ENCODE measurements around the gene INPP5J. TPM values are rescaled to one million over a fixed set of nuclear protein-coding genes. Genes with fewer than 3 reads are reported as not detected.

Gene INPP5J
- polyA plus RNA-seq, 1 donor (not counting 4 experiments of a cell fraction or from before 2014, with no cell fraction given): 0.22 TPM

GRCh38 chr22:31148953-31149627 lies 26.3 kb downstream of the INPP5J start:
- TF ChIP-seq CTCF (optimal IDR thresholded peaks at IDR 0.05 in 1 of 3, IDR thresholded peaks at IDR 0.05 in 1 of 3, conservative IDR thresholded peaks at IDR 0.05 in 1 of 3; ENCODE audit: extremely low read depth in 1 of 3, insufficient read depth in 2 of 3, low read length in 3 of 3): peak; percentile 96 to 100 (median 99)
- TF ChIP-seq EZH2 (IDR thresholded peaks at IDR 0.05; ENCODE audit: low read length): no peak
- H2AFZ ChIP-seq (ENCODE audit: control insufficient read depth, low read length): peak overlapping the region; percentile 71
- H3K4me3 ChIP-seq (ENCODE audit: control insufficient read depth in 2 of 3, extremely low read depth in 1 of 3, insufficient read depth in 2 of 3, low read depth in 1 of 3, low read length in 3 of 3): no peak overlapping the region
- no peaks in the 10 kb centered on the region for H3K36me3 ChIP-seq (ENCODE audit: control insufficient read depth in 2 of 2, extremely low read depth in 1 of 2, insufficient read depth in 2 of 2, low read length in 2 of 2)
- DNase-seq (ENCODE audit: low read depth, low spot score) (no peak), FAIRE-seq (peak; percentile 98)
- no peaks in the 10 kb centered on the region for H3K9me3 ChIP-seq (ENCODE audit: control insufficient read depth, low read depth, low read length)
- H3K27me3 ChIP-seq (ENCODE audit: control insufficient read depth, extremely low read depth, insufficient read depth, low read length): no peaks in the 10 kb centered on the region
- H4K20me1 ChIP-seq (ENCODE audit: control insufficient read depth, extremely low read depth, insufficient read depth, low read length): no peaks in the 10 kb centered on the region
- no peaks in the 10 kb centered on the region for H3K9me1 ChIP-seq (ENCODE audit: control insufficient read depth, extremely low read depth, insufficient read depth, low read length)
- H3K27ac ChIP-seq (ENCODE audit: control insufficient read depth, insufficient read depth, low read length): no peak overlapping the region
- no peaks in the 10 kb centered on the region for H3K79me2 ChIP-seq (ENCODE audit: control insufficient read depth, insufficient read depth, low read length)
- H3K4me1 ChIP-seq (ENCODE audit: control insufficient read depth, extremely low read depth, insufficient read depth, low read length): peaks cover 4% of the 10 kb centered on the region
- dilution Hi-C loops (cut with MboI; ENCODE audit: extremely low pct_ligation_motif_present, low sequenced_read_pairs): no loop called here
- no peak overlapping the region for H3K4me2 ChIP-seq (ENCODE audit: control insufficient read depth, extremely low read depth, insufficient read depth, low read depth, low read length)
- no peak overlapping the region for H3K9ac ChIP-seq (ENCODE audit: control insufficient read depth, extremely low read depth, insufficient read depth, low read length)

DNA sequence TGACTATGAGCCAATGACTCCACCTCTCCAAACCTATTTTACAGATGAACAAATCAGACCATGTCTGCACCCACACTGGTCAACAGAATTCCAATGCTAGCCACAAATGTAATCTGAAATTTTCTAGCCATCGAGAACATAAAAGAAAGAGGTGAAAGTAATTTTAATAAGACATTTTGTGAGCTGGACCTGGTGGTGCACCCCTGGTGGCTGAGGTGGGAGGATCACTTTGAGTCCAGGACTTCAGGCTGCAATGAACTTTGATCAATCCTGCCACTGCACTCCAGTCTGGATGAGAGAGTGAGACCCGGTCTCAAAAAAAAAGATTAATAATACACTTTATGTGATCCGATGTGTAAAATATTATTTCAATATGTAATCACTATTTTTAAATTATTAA lies 27.8 kb downstream of the INPP5J start:
- H2AFZ ChIP-seq (ENCODE audit: control insufficient read depth, low read length): no peak overlapping the region

More for the DNA sequence above, 27.8 kb downstream of the INPP5J start:
- Histone ChIP-seq H3K9me1 (ENCODE audit: control insufficient read depth, extremely low read depth, insufficient read depth, low read length) (no peaks in the 10 kb centered on the region), H3K4me3 (ENCODE audit: control insufficient read depth in 2 of 3, extremely low read depth in 1 of 3, insufficient read depth in 2 of 3, low read depth in 1 of 3, low read length in 3 of 3) (no peak overlapping the region), H3K36me3 (ENCODE audit: control insufficient read depth in 2 of 2, extremely low read depth in 1 of 2, insufficient read depth in 2 of 2, low read length in 2 of 2) (no peaks in the 10 kb centered on the region), H3K4me1 (ENCODE audit: control insufficient read depth, extremely low read depth, insufficient read depth, low read length) (peaks cover 7% of the 10 kb centered on the region), H3K27ac (ENCODE audit: control insufficient read depth, insufficient read depth, low read length) (no peak overlapping the region), H3K9ac (ENCODE audit: control insufficient read depth, extremely low read depth, insufficient read depth, low read length) (no peak overlapping the region), H4K20me1 (ENCODE audit: control insufficient read depth, extremely low read depth, insufficient read depth, low read length) (no peaks in the 10 kb centered on the region), H3K9me3 (ENCODE audit: control insufficient read depth, low read depth, low read length) (no peaks in the 10 kb centered on the region), H3K4me2 (ENCODE audit: control insufficient read depth, extremely low read depth, insufficient read depth, low read depth, low read length) (no peak overlapping the region), H3K79me2 (ENCODE audit: control insufficient read depth, insufficient read depth, low read length) (no peaks in the 10 kb centered on the region), H3K27me3 (ENCODE audit: control insufficient read depth, extremely low read depth, insufficient read depth, low read length) (no peaks in the 10 kb centered on the region)
- dilution Hi-C loops (cut with MboI; ENCODE audit: extremely low pct_ligation_motif_present, low sequenced_read_pairs): no loop called here
- FAIRE-seq: no peak
- DNase-seq (ENCODE audit: low read depth, low spot score): no peak
- TF ChIP-seq CTCF (optimal IDR thresholded peaks at IDR 0.05 in 1 of 3, IDR thresholded peaks at IDR 0.05 in 1 of 3, conservative IDR thresholded peaks at IDR 0.05 in 1 of 3; ENCODE audit: extremely low read depth in 1 of 3, insufficient read depth in 2 of 3, low read length in 3 of 3) (peak; percentile 12 to 44 (median 13)), EZH2 (IDR thresholded peaks at IDR 0.05; ENCODE audit: low read length) (no peak)

Measured in keratinocyte (primary cell).